ENCODE measurements around the gene DDX52. TPM values are rescaled to one million over a fixed set of nuclear protein-coding genes. Genes with fewer than 3 reads are reported as not detected.

The DDX52 gene
- total and polyA plus RNA-seq, 2 experiments from 2014 or later: 46.2 to 61.3 TPM

- H2AFZ ChIP-seq: no peak overlapping the region
- H3K4me2 ChIP-seq: no peak overlapping the region
- H3K27ac ChIP-seq (ENCODE audit: low read depth): no peak overlapping the region
Observed at GRCh38 chr17:37671824-37672547, 28.7 kb upstream of the DDX52 start.

More at GRCh38 chr17:37671824-37672547, 28.7 kb upstream of the DDX52 start:
- no peaks in the 10 kb centered on the region for H4K20me1 ChIP-seq (replicated peaks; ENCODE audit: insufficient read depth)
- H3K36me3 Mint-ChIP-seq (ENCODE audit: low read depth): no peaks in the 10 kb centered on the region
- no peaks in the 10 kb centered on the region for H3K27me3 ChIP-seq (ENCODE audit: insufficient read depth)
- no peaks in the 10 kb centered on the region for H3K9me2 ChIP-seq (ENCODE audit: insufficient read depth)
- H3K27ac Mint-ChIP-seq: no peak overlapping the region
- peaks cover 8% of the 10 kb centered on the region for H3K27me3 Mint-ChIP-seq (ENCODE audit: insufficient read depth, low read depth, poor library complexity)
- no peak overlapping the region for H3K4me3 ChIP-seq
- ATAC-seq (no peak), DNase-seq (ENCODE audit: low spot score) (no peak)
- TF ChIP-seq STAT1 (IDR thresholded peaks at IDR 0.05; ENCODE audit: unreplicated experiment) (no peak), JUNB (IDR thresholded peaks at IDR 0.05; ENCODE audit: unreplicated experiment) (no peak), ZNF114 (CRISPR knock-in tag; IDR thresholded peaks at IDR 0.05) (no peak)
- TF ChIP-seq, protein P1, sequence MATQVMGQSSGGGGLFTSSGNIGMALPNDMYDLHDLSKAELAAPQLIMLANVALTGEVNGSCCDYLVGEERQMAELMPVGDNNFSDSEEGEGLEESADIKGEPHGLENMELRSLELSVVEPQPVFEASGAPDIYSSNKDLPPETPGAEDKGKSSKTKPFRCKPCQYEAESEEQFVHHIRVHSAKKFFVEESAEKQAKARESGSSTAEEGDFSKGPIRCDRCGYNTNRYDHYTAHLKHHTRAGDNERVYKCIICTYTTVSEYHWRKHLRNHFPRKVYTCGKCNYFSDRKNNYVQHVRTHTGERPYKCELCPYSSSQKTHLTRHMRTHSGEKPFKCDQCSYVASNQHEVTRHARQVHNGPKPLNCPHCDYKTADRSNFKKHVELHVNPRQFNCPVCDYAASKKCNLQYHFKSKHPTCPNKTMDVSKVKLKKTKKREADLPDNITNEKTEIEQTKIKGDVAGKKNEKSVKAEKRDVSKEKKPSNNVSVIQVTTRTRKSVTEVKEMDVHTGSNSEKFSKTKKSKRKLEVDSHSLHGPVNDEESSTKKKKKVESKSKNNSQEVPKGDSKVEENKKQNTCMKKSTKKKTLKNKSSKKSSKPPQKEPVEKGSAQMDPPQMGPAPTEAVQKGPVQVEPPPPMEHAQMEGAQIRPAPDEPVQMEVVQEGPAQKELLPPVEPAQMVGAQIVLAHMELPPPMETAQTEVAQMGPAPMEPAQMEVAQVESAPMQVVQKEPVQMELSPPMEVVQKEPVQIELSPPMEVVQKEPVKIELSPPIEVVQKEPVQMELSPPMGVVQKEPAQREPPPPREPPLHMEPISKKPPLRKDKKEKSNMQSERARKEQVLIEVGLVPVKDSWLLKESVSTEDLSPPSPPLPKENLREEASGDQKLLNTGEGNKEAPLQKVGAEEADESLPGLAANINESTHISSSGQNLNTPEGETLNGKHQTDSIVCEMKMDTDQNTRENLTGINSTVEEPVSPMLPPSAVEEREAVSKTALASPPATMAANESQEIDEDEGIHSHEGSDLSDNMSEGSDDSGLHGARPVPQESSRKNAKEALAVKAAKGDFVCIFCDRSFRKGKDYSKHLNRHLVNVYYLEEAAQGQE (IDR thresholded peaks at IDR 0.05; ENCODE audit: unreplicated experiment): no peak
- TF ChIP-seq, protein P2, sequence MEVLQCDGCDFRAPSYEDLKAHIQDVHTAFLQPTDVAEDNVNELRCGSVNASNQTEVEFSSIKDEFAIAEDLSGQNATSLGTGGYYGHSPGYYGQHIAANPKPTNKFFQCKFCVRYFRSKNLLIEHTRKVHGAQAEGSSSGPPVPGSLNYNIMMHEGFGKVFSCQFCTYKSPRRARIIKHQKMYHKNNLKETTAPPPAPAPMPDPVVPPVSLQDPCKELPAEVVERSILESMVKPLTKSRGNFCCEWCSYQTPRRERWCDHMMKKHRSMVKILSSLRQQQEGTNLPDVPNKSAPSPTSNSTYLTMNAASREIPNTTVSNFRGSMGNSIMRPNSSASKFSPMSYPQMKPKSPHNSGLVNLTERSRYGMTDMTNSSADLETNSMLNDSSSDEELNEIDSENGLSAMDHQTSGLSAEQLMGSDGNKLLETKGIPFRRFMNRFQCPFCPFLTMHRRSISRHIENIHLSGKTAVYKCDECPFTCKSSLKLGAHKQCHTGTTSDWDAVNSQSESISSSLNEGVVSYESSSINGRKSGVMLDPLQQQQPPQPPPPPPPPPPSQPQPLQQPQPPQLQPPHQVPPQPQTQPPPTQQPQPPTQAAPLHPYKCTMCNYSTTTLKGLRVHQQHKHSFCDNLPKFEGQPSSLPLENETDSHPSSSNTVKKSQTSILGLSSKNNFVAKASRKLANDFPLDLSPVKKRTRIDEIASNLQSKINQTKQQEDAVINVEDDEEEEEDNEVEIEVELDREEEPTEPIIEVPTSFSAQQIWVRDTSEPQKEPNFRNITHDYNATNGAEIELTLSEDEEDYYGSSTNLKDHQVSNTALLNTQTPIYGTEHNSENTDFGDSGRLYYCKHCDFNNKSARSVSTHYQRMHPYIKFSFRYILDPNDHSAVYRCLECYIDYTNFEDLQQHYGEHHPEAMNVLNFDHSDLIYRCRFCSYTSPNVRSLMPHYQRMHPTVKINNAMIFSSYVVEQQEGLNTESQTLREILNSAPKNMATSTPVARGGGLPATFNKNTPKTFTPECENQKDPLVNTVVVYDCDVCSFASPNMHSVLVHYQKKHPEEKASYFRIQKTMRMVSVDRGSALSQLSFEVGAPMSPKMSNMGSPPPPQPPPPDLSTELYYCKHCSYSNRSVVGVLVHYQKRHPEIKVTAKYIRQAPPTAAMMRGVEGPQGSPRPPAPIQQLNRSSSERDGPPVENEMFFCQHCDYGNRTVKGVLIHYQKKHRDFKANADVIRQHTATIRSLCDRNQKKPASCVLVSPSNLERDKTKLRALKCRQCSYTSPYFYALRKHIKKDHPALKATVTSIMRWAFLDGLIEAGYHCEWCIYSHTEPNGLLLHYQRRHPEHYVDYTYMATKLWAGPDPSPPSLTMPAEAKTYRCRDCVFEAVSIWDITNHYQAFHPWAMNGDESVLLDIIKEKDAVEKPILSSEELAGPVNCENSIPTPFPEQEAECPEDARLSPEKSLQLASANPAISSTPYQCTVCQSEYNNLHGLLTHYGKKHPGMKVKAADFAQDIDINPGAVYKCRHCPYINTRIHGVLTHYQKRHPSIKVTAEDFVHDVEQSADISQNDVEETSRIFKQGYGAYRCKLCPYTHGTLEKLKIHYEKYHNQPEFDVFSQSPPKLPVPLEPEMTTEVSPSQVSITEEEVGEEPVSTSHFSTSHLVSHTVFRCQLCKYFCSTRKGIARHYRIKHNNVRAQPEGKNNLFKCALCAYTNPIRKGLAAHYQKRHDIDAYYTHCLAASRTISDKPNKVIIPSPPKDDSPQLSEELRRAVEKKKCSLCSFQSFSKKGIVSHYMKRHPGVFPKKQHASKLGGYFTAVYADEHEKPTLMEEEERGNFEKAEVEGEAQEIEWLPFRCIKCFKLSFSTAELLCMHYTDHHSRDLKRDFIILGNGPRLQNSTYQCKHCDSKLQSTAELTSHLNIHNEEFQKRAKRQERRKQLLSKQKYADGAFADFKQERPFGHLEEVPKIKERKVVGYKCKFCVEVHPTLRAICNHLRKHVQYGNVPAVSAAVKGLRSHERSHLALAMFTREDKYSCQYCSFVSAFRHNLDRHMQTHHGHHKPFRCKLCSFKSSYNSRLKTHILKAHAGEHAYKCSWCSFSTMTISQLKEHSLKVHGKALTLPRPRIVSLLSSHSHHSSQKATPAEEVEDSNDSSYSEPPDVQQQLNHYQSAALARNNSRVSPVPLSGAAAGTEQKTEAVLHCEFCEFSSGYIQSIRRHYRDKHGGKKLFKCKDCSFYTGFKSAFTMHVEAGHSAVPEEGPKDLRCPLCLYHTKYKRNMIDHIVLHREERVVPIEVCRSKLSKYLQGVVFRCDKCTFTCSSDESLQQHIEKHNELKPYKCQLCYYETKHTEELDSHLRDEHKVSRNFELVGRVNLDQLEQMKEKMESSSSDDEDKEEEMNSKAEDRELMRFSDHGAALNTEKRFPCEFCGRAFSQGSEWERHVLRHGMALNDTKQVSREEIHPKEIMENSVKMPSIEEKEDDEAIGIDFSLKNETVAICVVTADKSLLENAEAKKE (CRISPR knock-in tag; IDR thresholded peaks at IDR 0.05): no peak
- no peaks in the 10 kb centered on the region for H3K36me3 ChIP-seq (ENCODE audit: insufficient read depth)
- no peaks in the 10 kb centered on the region for H3K4me1 ChIP-seq (ENCODE audit: insufficient read depth)
- no peaks in the 10 kb centered on the region for H3F3A ChIP-seq (replicated peaks; ENCODE audit: low read depth)
- no peak overlapping the region for H3K4me3 Mint-ChIP-seq
- H3K79me2 ChIP-seq (replicated peaks; ENCODE audit: insufficient read depth): no peaks in the 10 kb centered on the region
- no peaks in the 10 kb centered on the region for H3K9me3 Mint-ChIP-seq
- no peaks in the 10 kb centered on the region for H3K4me1 Mint-ChIP-seq

All from GM23338 (cell line).